CD14-positive monocyte (primary cell): Measurements from ENCODE around the gene SLC7A5. TPM values are rescaled to one million over a fixed set of nuclear protein-coding genes. Genes with fewer than 3 reads are reported as not detected.
"Not testable (repeated sequence)": the region's sequence is repeated elsewhere in the genome, so short reads cannot be mapped to it uniquely, and the experiment has no call there.

Source experiments
- DNase-seq, 3 donors: peaks; one replicate each; pipeline ENCODE4 v3.0.0-alpha.2; 2011 to 2022
- H2AFZ ChIP-seq: 2 replicates; pipeline ENCODE4 v1.6.0; 2012; ENCODE audit warnings: mild to moderate bottlenecking, low read depth, low read length, inconsistent platforms; ENCODE audit not compliant: insufficient read depth, poor library complexity, severe bottlenecking
- H3K27ac ChIP-seq, 2 donors: 1 replicate in 1 of 2; 2 replicates in 1 of 2; pipeline ENCODE4 v1.5.1; 2012 to 2013; ENCODE audit warnings: low read length in 2 of 2, control low read depth in 1 of 2, inconsistent platforms in 1 of 2, low read depth in 1 of 2, mild to moderate bottlenecking in 1 of 2
- H3K27me3 ChIP-seq, 2 donors: one replicate each; pipeline versions ENCODE4 v1.6.0 to v1.6.1; 2011 to 2013; ENCODE audit warnings: low read length in 2 of 2; ENCODE audit not compliant: control insufficient read depth in 2 of 2, insufficient read depth in 2 of 2
- H3K36me3 ChIP-seq, 2 donors: replicated peaks in 1 of 2; 1 replicate in 1 of 2; 2 replicates in 1 of 2; pipeline versions ENCODE4 v1.5.1 to v1.6.1; 2012 to 2013; ENCODE audit warnings: low read length in 2 of 2, control low read depth in 1 of 2, inconsistent platforms in 1 of 2, mild to moderate bottlenecking in 1 of 2; ENCODE audit not compliant: insufficient read depth in 2 of 2, control insufficient read depth in 1 of 2
- H3K4me1 ChIP-seq, 2 donors: 1 replicate in 1 of 2; 2 replicates in 1 of 2; pipeline versions ENCODE4 v1.5.1 to v1.6.1; 2012 to 2013; ENCODE audit warnings: low read length in 2 of 2, control low read depth in 1 of 2, inconsistent platforms in 1 of 2, mild to moderate bottlenecking in 1 of 2, moderate library complexity in 1 of 2; ENCODE audit not compliant: insufficient read depth in 2 of 2, control insufficient read depth in 1 of 2
- H3K4me2 ChIP-seq: replicated peaks from 2 replicates; pipeline ENCODE3; 2012; ENCODE audit warnings: low read length, moderate library complexity, mild to moderate bottlenecking; ENCODE audit not compliant: poor library complexity, severe bottlenecking; ENCODE audit errors: extremely low read depth
- H3K4me3 ChIP-seq, 3 experiments: fragments of 200-600 bp in 1 of 3; sonication (generic) in 1 of 3; replicated peaks in 1 of 3; 1 replicate in 2 of 3; 2 replicates in 1 of 3; pipeline ENCODE4 v1.5.1; 2011 to 2013; ENCODE audit warnings: low read length in 3 of 3, mild to moderate bottlenecking in 3 of 3, control low read depth in 2 of 3, low read depth in 2 of 3, inconsistent platforms in 1 of 3, moderate library complexity in 1 of 3
- H3K79me2 ChIP-seq: 2 replicates; pipeline ENCODE4 v1.6.0; 2012; ENCODE audit warnings: mild to moderate bottlenecking, control low read depth, inconsistent platforms, low read length, moderate library complexity; ENCODE audit not compliant: insufficient read depth
- H3K9ac ChIP-seq: 2 replicates; pipeline ENCODE4 v1.6.0; 2017; ENCODE audit warnings: low read length, mild to moderate bottlenecking; ENCODE audit not compliant: insufficient read depth, poor library complexity, severe bottlenecking
- H3K9me3 ChIP-seq, 2 donors: replicated peaks in 1 of 2; 1 replicate in 1 of 2; 2 replicates in 1 of 2; pipeline versions ENCODE4 v1.5.1 to v1.6.1; 2012 to 2013; ENCODE audit warnings: low read length in 2 of 2, control low read depth in 1 of 2; ENCODE audit not compliant: control insufficient read depth in 1 of 2, insufficient read depth in 1 of 2
- H4K20me1 ChIP-seq: 2 replicates; pipeline ENCODE4 v1.6.0; 2012; ENCODE audit warnings: mild to moderate bottlenecking, low read length, control low read depth, moderate library complexity; ENCODE audit not compliant: insufficient read depth
- H3K27ac Mint-ChIP-seq, 7 donors: one replicate each; pipeline ENCODE4 v1.8.0; 2020; ENCODE audit warnings: mild to moderate bottlenecking in 7 of 7, mixed read lengths in 7 of 7, moderate library complexity in 6 of 7, inconsistent platforms in 2 of 7
- H3K27me3 Mint-ChIP-seq, 3 donors: one replicate each; pipeline ENCODE4 v1.8.0; 2021 to 2022; ENCODE audit warnings: low read depth in 3 of 3, mild to moderate bottlenecking in 3 of 3, mixed read lengths in 3 of 3, moderate library complexity in 3 of 3, inconsistent platforms in 1 of 3
- H3K36me3 Mint-ChIP-seq, 2 donors: one replicate each; pipeline ENCODE4 v1.8.0; 2020; ENCODE audit warnings: mixed read lengths in 2 of 2, inconsistent platforms in 1 of 2, mild to moderate bottlenecking in 1 of 2
- H3K4me1 Mint-ChIP-seq: one replicate; pipeline ENCODE4 v1.8.0; 2020; ENCODE audit warnings: mild to moderate bottlenecking, mixed read lengths
- H3K4me3 Mint-ChIP-seq, 2 donors: one replicate each; pipeline ENCODE4 v1.8.0; 2020; ENCODE audit warnings: mild to moderate bottlenecking in 2 of 2, mixed read lengths in 2 of 2, moderate library complexity in 1 of 2
- H3K9me3 Mint-ChIP-seq, 7 donors: one replicate each; pipeline ENCODE4 v1.8.0; 2020 to 2022; ENCODE audit warnings: mixed read lengths in 7 of 7, mild to moderate bottlenecking in 6 of 7, moderate library complexity in 6 of 7, inconsistent platforms in 2 of 7
- CTCF ChIP-seq: fragments of 200-600 bp; IDR thresholded peaks from one replicate; pipeline ENCODE4 v1.8.0; 2022; ENCODE audit warnings: antibody characterized with exemption, mild to moderate bottlenecking
- WGBS: methylation state at CpG from one replicate; pipeline ENCODE4 v1.1.5; 2013; ENCODE audit warnings: missing lambda C conversion rate; ENCODE audit not compliant: insufficient coverage; 5-methylcytosine and 5-hydroxymethylcytosine counted together
- intact Hi-C, 2 donors: fragments of 100-400 bp; cut with micrococcal nuclease; formaldehyde crosslinking; loops; one replicate each; pipeline versions ENCODE4 v1.15.0 to v1.15.1; 2023
- polyA plus RNA-seq, 3 donors: library from polyadenylated mRNA; depleted of rRNA in 1 of 3; unstranded in 2 of 3; stranded (reverse) in 1 of 3; fragments of 300-500 nt in 2 of 3; fragments of >200 nt in 1 of 3; fragmentation: Illumina TruSeq in 2 of 3; gene quantifications; 1 replicate in 2 of 3; 2 replicates in 1 of 3; pipeline ENCODE4 v1.2.3, GENCODE V29; 2012 to 2021

The SLC7A5 gene
- polyA plus RNA-seq, 3 donors: 0.40 to 5.8 (median 1.1) TPM

- H3K36me3 Mint-ChIP-seq: no peaks in the 10 kb centered on the region
- Histone ChIP-seq H2AFZ (no peak overlapping the region), H4K20me1 (no peaks in the 10 kb centered on the region), H3K4me1 (peaks cover 12 to 16% of the 10 kb centered on the region in 2 donors), H3K79me2 (no peaks in the 10 kb centered on the region), H3K9me3 (no peaks in the 10 kb centered on the region), H3K27ac (no peak overlapping the region), H3K9ac (no peak overlapping the region), H3K27me3 (no peaks in the 10 kb centered on the region), H3K4me2 (no peak overlapping the region), H3K36me3 (no peaks in the 10 kb centered on the region), H3K4me3 (no peak overlapping the region)
- no peak for TF ChIP-seq CTCF
- H3K27me3 Mint-ChIP-seq: peaks cover 2 to 3% (median 3%) of the 10 kb centered on the region in 3 donors
- peak overlapping the region in 2 of 7 donors; percentile 19 to 32 for H3K27ac Mint-ChIP-seq
- DNase-seq: no peak
- H3K4me1 Mint-ChIP-seq: peaks cover 12% of the 10 kb centered on the region
- 96% methylated on average over 13 of the region's 17 CpGs for WGBS
- intact Hi-C loops: no loop called here
- no peak overlapping the region for H3K4me3 Mint-ChIP-seq
- no peaks in the 10 kb centered on the region for H3K9me3 Mint-ChIP-seq
Observed at GRCh38 chr16:87790292-87791100, 78.8 kb downstream of the SLC7A5 start.

GRCh38 chr16:87789437-87790291 is 79.6 kb downstream of the SLC7A5 start:
- no peak for DNase-seq
- H3K36me3 ChIP-seq: no peaks in the 10 kb centered on the region
- intact Hi-C loops: no loop called here
- no peaks in the 10 kb centered on the region for H4K20me1 ChIP-seq
- no peak overlapping the region for H3K27ac ChIP-seq
- Mint-ChIP-seq H3K4me1 (peaks cover 12% of the 10 kb centered on the region), H3K36me3 (no peaks in the 10 kb centered on the region), H3K27me3 (peaks cover 0 to 3% (median 2%) of the 10 kb centered on the region in 3 donors), H3K9me3 (no peaks in the 10 kb centered on the region), H3K27ac (no peak overlapping the region), H3K4me3 (no peak overlapping the region)
- H3K4me3 ChIP-seq: no peak overlapping the region
- H3K9ac ChIP-seq: no peak overlapping the region
- no peak for TF ChIP-seq CTCF
- no peaks in the 10 kb centered on the region for H3K27me3 ChIP-seq
- H3K9me3 ChIP-seq: no peaks in the 10 kb centered on the region
- H3K4me1 ChIP-seq: peaks cover 12 to 16% of the 10 kb centered on the region in 2 donors
- 90% methylated on average over 15 of the region's 20 CpGs for WGBS
- H3K4me2 ChIP-seq: no peak overlapping the region
- H2AFZ ChIP-seq: no peak overlapping the region
- no peaks in the 10 kb centered on the region for H3K79me2 ChIP-seq

- H3K9me3 ChIP-seq, H3K9ac ChIP-seq, H3K4me1 ChIP-seq, H3K27ac Mint-ChIP-seq, H3K36me3 ChIP-seq, H3K79me2 ChIP-seq, H3K4me2 ChIP-seq, H2AFZ ChIP-seq, intact Hi-C loops, H3K4me3 Mint-ChIP-seq, H3K36me3 Mint-ChIP-seq, H3K27ac ChIP-seq, H3K27me3 Mint-ChIP-seq, H3K4me3 ChIP-seq, H3K9me3 Mint-ChIP-seq, DNase-seq, H3K27me3 ChIP-seq, H3K4me1 Mint-ChIP-seq, H4K20me1 ChIP-seq: not testable (repeated sequence)
- 90% methylated on average over 2 of the region's 10 CpGs for WGBS
Observed at GRCh38 chr16:87788730-87789436, 80.4 kb downstream of the SLC7A5 start.
